WERI-Rb-1 (cell line): ENCODE results near the gene OSBP.
A peak's percentile ranks its signal among the peaks of the same experiment; 100 is the strongest.

Experiments used
- DNase-seq: peaks from one replicate; pipeline ENCODE4 v3.0.0-alpha.2; 2020
- H3K27ac ChIP-seq: fragments of 250-450 bp; sonication (Bioruptor Pico); 2 replicates; pipeline ENCODE4 v1.5.1; 2020; ENCODE audit warnings: mild to moderate bottlenecking, moderate library complexity
- H3K27me3 ChIP-seq: fragments of 250-450 bp; sonication (Bioruptor Pico); 2 replicates; pipeline ENCODE4 v1.5.1; 2021; ENCODE audit warnings: mild to moderate bottlenecking, low read depth, moderate library complexity; ENCODE audit not compliant: insufficient read depth, severe bottlenecking
- H3K36me3 ChIP-seq: fragments of 250-450 bp; sonication (Bioruptor Pico); 2 replicates; pipeline ENCODE4 v1.5.1; 2020; ENCODE audit warnings: mild to moderate bottlenecking, moderate library complexity
- H3K4me3 ChIP-seq: 2 replicates; pipeline ENCODE4 v1.5.1; 2011; ENCODE audit warnings: low read depth, mild to moderate bottlenecking, control low read depth, low read length
- H3K9me3 ChIP-seq: fragments of 250-450 bp; sonication (Bioruptor Pico); 2 replicates; pipeline ENCODE4 v1.5.1; 2021; ENCODE audit warnings: mild to moderate bottlenecking, moderate library complexity; ENCODE audit not compliant: severe bottlenecking
- TF ChIP-seq, protein P1 (sequence below): IDR thresholded peaks from 2 replicates; pipeline ENCODE4 v1.5.1; 2011; ENCODE audit warnings: low read depth, mild to moderate bottlenecking, control low read depth, inconsistent platforms, low read length

OSBP gene

DNA sequence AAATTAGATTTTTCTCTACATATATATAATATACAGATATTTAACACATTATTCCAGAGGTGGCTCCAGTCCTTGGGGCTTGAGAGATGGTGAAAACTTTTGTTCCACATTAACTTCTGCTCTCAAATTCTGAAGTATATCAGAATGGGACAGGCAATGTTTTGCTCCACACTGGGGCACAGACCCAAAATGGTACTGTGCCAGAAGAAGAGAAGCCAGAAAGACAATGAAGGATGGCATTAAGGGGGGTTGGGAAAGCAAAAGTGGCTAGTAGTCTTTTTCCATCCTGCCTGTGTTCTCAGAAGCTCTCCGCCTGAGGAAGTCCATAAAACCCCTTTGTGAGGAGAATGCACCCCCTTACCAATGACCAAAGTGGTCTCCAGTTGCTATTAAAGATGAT, 40.1 kb downstream of the OSBP start:
- Histone ChIP-seq H3K36me3 (peaks cover 53% of the 10 kb centered on the region), H3K27ac (no peak overlapping the region), H3K9me3 (no peaks in the 10 kb centered on the region), H3K27me3 (no peaks in the 10 kb centered on the region), H3K4me3 (no peak overlapping the region)
- DNase-seq, result no peak
- TF ChIP-seq, protein P1, sequence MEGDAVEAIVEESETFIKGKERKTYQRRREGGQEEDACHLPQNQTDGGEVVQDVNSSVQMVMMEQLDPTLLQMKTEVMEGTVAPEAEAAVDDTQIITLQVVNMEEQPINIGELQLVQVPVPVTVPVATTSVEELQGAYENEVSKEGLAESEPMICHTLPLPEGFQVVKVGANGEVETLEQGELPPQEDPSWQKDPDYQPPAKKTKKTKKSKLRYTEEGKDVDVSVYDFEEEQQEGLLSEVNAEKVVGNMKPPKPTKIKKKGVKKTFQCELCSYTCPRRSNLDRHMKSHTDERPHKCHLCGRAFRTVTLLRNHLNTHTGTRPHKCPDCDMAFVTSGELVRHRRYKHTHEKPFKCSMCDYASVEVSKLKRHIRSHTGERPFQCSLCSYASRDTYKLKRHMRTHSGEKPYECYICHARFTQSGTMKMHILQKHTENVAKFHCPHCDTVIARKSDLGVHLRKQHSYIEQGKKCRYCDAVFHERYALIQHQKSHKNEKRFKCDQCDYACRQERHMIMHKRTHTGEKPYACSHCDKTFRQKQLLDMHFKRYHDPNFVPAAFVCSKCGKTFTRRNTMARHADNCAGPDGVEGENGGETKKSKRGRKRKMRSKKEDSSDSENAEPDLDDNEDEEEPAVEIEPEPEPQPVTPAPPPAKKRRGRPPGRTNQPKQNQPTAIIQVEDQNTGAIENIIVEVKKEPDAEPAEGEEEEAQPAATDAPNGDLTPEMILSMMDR, result no peak

DNA sequence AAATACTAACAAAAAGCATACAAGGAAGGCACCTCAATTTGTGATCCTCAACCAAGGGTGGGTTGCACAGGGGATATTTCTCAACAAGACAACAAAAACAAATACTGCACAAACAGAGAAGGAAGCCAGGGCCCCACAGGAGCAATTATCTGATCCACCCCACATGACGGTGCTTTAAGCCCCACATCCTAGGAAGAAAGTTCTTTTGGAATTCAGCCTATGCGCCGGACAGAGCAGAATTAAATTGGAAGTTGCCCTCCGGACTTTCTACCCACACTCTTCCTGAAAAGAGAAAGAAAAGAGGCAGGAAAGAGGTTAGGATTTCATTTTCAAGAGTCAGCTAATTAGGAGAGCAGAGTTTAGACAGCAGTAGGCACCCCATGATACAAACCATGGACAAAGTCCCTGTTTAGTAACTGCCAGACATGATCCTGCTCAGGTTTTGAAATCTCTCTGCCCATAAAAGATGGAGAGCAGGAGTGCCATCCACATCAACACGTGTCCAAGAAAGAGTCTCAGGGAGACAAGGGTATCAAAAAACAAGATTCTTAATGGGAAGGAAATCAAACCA, 40.6 kb downstream of the OSBP start:
- H3K36me3 ChIP-seq, result peaks cover 49% of the 10 kb centered on the region
- TF ChIP-seq, protein P1, result no peak
- no peaks in the 10 kb centered on the region for H3K9me3 ChIP-seq
- DNase-seq, result no peak
- no peaks in the 10 kb centered on the region for H3K27me3 ChIP-seq
- no peak overlapping the region for H3K4me3 ChIP-seq
- H3K27ac ChIP-seq, result no peak overlapping the region

DNA sequence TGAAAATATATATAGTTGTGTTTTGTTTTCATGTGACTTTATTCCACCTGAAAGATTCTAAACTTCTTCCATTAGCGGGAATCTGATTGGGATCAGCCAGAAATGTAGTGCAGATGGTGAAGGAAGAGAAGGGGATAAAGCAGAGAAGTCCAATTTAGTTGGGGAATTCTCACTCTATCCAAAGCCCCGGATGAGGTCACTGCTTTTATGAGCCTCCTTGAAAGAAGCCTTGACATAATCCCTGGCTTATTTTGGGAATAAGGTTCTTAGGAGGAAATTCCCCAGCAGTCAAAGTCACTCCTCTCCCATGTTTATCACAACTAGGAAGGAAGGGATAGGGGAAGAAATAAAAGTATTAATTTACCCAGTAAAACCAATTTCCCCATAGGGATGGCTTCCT, 41.1 kb downstream of the OSBP start:
- H3K4me3 ChIP-seq, result no peak overlapping the region
- no peaks in the 10 kb centered on the region for H3K27me3 ChIP-seq
- DNase-seq, result peak; percentile 41
- TF ChIP-seq, protein P1, result no peak
- peaks cover 44% of the 10 kb centered on the region for H3K36me3 ChIP-seq
- no peak overlapping the region for H3K27ac ChIP-seq
- H3K9me3 ChIP-seq, result no peaks in the 10 kb centered on the region

DNA sequence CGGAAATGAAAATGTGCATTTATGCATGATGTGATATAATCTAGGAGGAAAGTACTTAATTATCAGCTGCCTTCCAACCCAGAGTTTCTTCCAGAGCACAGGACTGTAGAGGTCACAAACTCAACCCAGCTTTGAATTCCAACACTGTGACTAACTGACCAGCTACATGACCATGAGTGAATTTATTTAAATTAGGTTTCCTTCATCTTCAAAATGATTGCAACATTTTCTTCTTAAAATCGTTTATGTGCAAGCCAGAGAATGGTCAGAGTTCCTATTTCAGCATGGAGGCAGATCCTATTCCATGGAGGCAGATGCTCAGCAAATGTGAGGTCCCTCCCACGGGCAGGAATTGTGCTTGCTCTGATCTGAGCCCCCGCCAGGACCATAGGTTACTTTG, 42.4 kb downstream of the OSBP start:
- TF ChIP-seq, protein P1, result no peak
- Histone ChIP-seq H3K9me3 (peaks cover under 1% of the 10 kb centered on the region), H3K27ac (no peak overlapping the region), H3K4me3 (no peak overlapping the region), H3K27me3 (no peaks in the 10 kb centered on the region), H3K36me3 (peaks cover 32% of the 10 kb centered on the region)
- no peak for DNase-seq

GRCh38 chr11:59572091-59572490, 43.5 kb downstream of the OSBP start:
- H3K9me3 ChIP-seq, result peaks cover 4% of the 10 kb centered on the region
- H3K4me3 ChIP-seq, result no peak overlapping the region
- no peak for DNase-seq
- H3K27ac ChIP-seq, result no peak overlapping the region
- H3K36me3 ChIP-seq, result peaks cover 21% of the 10 kb centered on the region
- TF ChIP-seq, protein P1, result no peak
- H3K27me3 ChIP-seq, result no peaks in the 10 kb centered on the region

- H3K4me3 ChIP-seq, result no peak overlapping the region
- no peak for DNase-seq
- H3K36me3 ChIP-seq, result peaks cover 4% of the 10 kb centered on the region
- no peaks in the 10 kb centered on the region for H3K27me3 ChIP-seq
- TF ChIP-seq, protein P1, result no peak
- no peaks in the 10 kb centered on the region for H3K9me3 ChIP-seq
- H3K27ac ChIP-seq, result no peak overlapping the region
Observed at GRCh38 chr11:59562292-59562691, 53.3 kb downstream of the OSBP start.
